Measurements from ENCODE around the gene CDC20B.
A peak's percentile ranks its signal among the peaks of the same experiment; 100 is the strongest.

Gene CDC20B

DNA sequence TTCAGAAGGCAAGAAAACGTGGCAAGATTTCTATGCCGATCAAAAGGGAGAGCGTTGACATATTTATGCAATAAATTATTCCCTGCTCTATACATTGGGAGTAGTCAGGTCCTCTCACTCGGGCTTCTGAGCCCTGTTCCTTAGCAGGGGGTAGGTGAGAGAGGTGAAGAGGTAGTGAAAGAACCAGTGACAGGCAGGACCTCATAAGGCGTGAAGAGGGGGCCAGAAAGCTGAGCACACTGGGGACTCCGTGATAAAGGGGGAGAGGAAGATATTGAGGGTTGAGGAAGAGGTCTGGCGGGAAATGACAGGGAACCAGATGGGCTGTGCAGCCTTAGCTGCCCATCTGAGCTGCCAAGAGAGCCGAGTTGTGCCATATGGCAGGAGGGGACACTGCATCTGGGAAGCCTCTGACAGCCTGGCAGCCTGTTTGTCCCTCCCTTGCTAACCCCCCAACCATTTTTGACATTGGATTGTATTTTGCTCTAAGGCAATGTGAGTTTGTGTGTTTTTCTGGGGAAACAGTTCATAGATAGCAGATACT lies 782 bp upstream of the CDC20B start:
- TF ChIP-seq SPI1 (IDR thresholded peaks at IDR 0.05; ENCODE audit: borderline replicate concordance, low read depth) (no peak), POLR2AphosphoS5 (IDR thresholded peaks at IDR 0.05; ENCODE audit: low read depth) (no peak), GABPA (IDR thresholded peaks at IDR 0.05; ENCODE audit: low read depth) (no peak)
- TF ChIP-seq, protein P1, sequence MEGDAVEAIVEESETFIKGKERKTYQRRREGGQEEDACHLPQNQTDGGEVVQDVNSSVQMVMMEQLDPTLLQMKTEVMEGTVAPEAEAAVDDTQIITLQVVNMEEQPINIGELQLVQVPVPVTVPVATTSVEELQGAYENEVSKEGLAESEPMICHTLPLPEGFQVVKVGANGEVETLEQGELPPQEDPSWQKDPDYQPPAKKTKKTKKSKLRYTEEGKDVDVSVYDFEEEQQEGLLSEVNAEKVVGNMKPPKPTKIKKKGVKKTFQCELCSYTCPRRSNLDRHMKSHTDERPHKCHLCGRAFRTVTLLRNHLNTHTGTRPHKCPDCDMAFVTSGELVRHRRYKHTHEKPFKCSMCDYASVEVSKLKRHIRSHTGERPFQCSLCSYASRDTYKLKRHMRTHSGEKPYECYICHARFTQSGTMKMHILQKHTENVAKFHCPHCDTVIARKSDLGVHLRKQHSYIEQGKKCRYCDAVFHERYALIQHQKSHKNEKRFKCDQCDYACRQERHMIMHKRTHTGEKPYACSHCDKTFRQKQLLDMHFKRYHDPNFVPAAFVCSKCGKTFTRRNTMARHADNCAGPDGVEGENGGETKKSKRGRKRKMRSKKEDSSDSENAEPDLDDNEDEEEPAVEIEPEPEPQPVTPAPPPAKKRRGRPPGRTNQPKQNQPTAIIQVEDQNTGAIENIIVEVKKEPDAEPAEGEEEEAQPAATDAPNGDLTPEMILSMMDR (IDR thresholded peaks at IDR 0.05; ENCODE audit: insufficient read depth, low read length) = no peak
- TF ChIP-seq, protein P2, sequence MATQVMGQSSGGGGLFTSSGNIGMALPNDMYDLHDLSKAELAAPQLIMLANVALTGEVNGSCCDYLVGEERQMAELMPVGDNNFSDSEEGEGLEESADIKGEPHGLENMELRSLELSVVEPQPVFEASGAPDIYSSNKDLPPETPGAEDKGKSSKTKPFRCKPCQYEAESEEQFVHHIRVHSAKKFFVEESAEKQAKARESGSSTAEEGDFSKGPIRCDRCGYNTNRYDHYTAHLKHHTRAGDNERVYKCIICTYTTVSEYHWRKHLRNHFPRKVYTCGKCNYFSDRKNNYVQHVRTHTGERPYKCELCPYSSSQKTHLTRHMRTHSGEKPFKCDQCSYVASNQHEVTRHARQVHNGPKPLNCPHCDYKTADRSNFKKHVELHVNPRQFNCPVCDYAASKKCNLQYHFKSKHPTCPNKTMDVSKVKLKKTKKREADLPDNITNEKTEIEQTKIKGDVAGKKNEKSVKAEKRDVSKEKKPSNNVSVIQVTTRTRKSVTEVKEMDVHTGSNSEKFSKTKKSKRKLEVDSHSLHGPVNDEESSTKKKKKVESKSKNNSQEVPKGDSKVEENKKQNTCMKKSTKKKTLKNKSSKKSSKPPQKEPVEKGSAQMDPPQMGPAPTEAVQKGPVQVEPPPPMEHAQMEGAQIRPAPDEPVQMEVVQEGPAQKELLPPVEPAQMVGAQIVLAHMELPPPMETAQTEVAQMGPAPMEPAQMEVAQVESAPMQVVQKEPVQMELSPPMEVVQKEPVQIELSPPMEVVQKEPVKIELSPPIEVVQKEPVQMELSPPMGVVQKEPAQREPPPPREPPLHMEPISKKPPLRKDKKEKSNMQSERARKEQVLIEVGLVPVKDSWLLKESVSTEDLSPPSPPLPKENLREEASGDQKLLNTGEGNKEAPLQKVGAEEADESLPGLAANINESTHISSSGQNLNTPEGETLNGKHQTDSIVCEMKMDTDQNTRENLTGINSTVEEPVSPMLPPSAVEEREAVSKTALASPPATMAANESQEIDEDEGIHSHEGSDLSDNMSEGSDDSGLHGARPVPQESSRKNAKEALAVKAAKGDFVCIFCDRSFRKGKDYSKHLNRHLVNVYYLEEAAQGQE (IDR thresholded peaks at IDR 0.05; ENCODE audit: insufficient replicate concordance, low read depth) = no peak
- no peak for DNase-seq (ENCODE audit: low read depth in 1 of 2, low spot score in 1 of 2)
- Histone ChIP-seq H3K27ac (replicated peaks) (no peak overlapping the region), H3K4me3 (replicated peaks; ENCODE audit: insufficient read depth, low read length) (peak overlapping the region; percentile 46), H3K27me3 (ENCODE audit: insufficient read depth, poor library complexity, severe bottlenecking) (peaks cover 6% of the 10 kb centered on the region)

DNA sequence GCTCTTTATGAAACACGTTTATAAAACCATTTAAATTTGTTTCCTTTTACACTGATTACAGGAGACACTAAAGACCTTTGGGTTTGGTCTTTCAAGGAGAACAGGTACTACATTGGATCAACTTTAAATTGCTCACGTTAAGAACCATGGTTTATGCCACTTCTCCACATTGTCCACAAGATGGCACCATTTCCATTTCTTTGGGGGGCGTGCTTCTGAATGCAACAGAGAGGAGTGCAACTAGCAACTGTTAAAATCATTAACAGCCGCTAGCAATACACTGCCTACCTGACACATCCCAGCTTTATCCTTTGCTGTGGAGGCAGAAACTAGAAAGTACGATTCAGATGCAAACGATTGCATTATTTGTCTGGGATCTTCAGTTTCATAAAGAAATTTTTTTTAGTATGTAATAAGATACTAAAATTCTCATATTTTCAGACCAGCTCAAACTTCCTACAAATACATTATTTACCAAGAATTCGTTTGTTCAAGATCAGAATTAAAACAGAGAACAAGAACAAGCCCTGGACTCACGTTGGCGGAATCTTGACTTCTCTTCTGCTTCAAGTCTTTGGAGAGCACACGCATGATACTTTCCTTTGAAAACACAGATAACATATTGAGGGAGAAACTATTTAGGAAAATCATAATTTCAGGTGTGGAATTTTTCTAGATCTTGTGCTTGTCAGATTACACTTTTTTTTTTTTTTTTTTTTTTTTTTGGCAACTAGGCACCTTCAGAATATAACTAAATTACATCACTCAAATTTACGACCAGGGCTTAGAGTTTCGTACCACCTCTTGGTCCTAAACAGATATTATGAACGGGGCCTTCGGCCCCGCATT lies 702 bp downstream of the CDC20B start:
- DNase-seq (ENCODE audit: low read depth in 1 of 2, low spot score in 1 of 2) = peak; percentile 23 to 54
- peak overlapping the region; percentile 46 for H3K4me3 ChIP-seq (replicated peaks; ENCODE audit: insufficient read depth, low read length)
- H3K27me3 ChIP-seq (ENCODE audit: insufficient read depth, poor library complexity, severe bottlenecking) = peaks cover 6% of the 10 kb centered on the region
- TF ChIP-seq, protein P1 (IDR thresholded peaks at IDR 0.05; ENCODE audit: insufficient read depth, low read length) = peak; percentile 30
- TF ChIP-seq, protein P2 (IDR thresholded peaks at IDR 0.05; ENCODE audit: insufficient replicate concordance, low read depth) = no peak
- no peak for TF ChIP-seq POLR2AphosphoS5 (IDR thresholded peaks at IDR 0.05; ENCODE audit: low read depth)
- TF ChIP-seq GABPA (IDR thresholded peaks at IDR 0.05; ENCODE audit: low read depth) = no peak
- TF ChIP-seq SPI1 (IDR thresholded peaks at IDR 0.05; ENCODE audit: borderline replicate concordance, low read depth) = no peak
- no peak overlapping the region for H3K27ac ChIP-seq (replicated peaks)

DNA sequence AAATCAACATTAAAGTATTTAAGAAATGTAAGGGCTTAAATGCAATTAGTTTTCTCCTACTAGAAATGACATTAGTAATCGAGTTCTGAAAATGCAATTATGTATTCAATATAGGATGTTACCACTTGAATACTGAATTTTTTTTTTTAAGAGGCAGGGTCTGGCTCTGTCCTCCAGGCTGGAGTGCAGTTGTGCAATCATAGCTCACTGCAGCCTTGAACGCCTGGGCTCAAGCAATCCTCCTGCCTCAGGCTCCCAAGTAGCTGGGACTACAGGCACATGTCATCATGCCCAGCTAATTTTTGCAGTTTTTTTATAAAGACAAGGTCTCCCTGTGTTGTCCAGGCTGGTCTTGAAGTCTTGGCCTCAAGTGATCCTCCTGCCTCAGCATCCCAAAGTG lies 1.5 kb downstream of the CDC20B start:
- TF ChIP-seq GABPA (IDR thresholded peaks at IDR 0.05; ENCODE audit: low read depth) (no peak), POLR2AphosphoS5 (IDR thresholded peaks at IDR 0.05; ENCODE audit: low read depth) (no peak), SPI1 (IDR thresholded peaks at IDR 0.05; ENCODE audit: borderline replicate concordance, low read depth) (no peak)
- TF ChIP-seq, protein P2 (IDR thresholded peaks at IDR 0.05; ENCODE audit: insufficient replicate concordance, low read depth) = no peak
- TF ChIP-seq, protein P1 (IDR thresholded peaks at IDR 0.05; ENCODE audit: insufficient read depth, low read length) = no peak
- Histone ChIP-seq H3K27me3 (ENCODE audit: insufficient read depth, poor library complexity, severe bottlenecking) (peaks cover 6% of the 10 kb centered on the region), H3K27ac (replicated peaks) (no peak overlapping the region), H3K4me3 (replicated peaks; ENCODE audit: insufficient read depth, low read length) (no peak overlapping the region)
- no peak for DNase-seq (ENCODE audit: low read depth in 1 of 2, low spot score in 1 of 2)
